GM12872 (cell line): Measurements from ENCODE around the gene SDK1.

Experiments
- TF ChIP-seq, protein P1 (sequence below): IDR thresholded peaks from 3 replicates; pipeline ENCODE4 v1.5.1; 2011; ENCODE audit warnings: low read depth, mild to moderate bottlenecking, low read length, moderate library complexity; ENCODE audit not compliant: insufficient read depth

SDK1 gene

DNA sequence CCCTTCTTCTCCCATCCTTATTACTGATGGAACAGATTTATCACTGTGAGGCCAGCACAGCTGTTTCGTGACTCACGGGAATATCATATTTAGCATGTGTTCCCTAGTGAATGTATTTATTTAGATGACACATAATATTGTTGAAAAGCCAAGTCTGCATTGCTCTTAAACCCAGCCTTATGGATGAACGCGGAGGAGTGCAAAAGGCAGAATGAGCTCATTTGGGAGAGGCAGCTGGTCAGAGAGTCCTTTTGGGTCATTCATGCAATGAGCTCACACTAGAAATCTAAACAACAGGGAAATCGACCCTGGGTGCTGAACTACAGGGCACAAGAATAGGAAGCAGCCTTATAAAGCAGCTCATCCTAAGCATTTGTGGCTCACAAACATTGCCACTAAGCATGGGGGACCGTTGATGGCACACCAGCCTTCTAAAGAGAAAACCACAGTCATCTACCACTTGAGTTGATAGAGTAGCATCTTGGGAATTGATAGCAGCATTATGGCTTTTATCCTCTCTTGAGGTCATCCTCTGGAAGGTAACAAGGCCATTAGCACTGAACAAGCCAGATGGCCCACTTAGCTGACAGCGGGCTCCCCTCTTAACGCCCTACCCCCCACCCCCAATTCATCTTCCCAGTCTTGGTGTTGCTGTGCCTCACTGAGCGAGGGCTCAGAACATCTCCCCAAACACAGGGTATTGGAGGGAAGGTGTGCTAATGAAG is 32.9 kb upstream of the SDK1 start:
- TF ChIP-seq, protein P1, sequence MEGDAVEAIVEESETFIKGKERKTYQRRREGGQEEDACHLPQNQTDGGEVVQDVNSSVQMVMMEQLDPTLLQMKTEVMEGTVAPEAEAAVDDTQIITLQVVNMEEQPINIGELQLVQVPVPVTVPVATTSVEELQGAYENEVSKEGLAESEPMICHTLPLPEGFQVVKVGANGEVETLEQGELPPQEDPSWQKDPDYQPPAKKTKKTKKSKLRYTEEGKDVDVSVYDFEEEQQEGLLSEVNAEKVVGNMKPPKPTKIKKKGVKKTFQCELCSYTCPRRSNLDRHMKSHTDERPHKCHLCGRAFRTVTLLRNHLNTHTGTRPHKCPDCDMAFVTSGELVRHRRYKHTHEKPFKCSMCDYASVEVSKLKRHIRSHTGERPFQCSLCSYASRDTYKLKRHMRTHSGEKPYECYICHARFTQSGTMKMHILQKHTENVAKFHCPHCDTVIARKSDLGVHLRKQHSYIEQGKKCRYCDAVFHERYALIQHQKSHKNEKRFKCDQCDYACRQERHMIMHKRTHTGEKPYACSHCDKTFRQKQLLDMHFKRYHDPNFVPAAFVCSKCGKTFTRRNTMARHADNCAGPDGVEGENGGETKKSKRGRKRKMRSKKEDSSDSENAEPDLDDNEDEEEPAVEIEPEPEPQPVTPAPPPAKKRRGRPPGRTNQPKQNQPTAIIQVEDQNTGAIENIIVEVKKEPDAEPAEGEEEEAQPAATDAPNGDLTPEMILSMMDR = no peak

DNA sequence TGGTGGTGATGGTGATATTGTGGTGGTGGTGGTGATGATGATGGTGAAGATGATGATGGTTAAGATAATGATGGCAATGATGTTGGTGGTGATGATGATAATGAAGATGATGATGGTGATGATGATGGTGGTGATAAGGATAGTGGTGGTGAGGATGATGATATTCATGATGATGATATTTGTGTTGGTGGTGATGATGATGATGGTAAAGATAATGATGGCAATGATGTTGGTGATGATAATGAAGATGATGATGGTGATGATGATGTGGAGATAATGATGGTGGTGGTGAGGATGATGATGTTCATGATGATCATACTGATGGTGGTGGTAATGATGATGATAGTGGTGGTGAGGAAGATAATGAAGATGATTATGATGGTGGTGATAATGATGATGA is 30.7 kb upstream of the SDK1 start:
- TF ChIP-seq, protein P1 = no peak

DNA sequence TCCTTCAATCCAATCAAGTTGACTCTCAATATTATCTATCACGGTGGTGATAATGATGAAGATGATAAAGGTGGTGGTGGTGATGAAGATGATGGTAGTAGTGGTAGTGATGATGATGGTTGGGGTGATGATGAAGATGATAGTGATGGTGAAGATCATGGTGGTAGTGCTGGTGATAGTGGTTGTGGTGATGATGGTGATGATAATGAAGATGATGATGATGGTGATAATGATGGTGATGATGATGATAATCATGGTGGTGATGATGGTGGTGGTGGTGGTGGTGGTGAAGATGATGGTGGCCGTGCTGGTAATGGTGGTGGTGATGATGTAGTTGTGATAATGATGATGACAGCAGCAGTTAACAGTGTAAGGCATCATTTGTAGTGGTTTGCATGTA is 29.8 kb upstream of the SDK1 start:
- TF ChIP-seq, protein P1 = no peak

DNA sequence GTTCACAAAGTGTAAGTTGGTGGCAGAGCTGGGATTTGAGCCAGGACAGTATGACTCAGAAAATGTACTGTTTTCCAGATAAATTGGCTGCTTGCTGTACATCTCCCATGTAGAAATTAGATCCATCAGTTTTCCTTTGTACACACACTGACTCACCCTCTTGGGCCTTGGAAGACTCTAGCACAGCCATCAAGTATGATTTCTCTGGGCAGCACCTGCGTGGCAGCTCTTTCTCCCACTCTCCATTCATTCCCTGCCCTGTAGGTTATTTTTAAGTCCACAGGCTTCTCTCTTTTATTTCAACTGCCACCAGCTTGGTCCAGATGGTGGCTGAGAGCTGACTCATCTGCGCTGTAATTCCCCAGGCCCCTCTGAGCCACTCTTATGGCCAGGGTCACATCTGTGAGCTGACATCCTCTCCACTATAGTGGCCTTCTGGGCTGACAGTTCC is 28.3 kb upstream of the SDK1 start:
- TF ChIP-seq, protein P1 = no peak

DNA sequence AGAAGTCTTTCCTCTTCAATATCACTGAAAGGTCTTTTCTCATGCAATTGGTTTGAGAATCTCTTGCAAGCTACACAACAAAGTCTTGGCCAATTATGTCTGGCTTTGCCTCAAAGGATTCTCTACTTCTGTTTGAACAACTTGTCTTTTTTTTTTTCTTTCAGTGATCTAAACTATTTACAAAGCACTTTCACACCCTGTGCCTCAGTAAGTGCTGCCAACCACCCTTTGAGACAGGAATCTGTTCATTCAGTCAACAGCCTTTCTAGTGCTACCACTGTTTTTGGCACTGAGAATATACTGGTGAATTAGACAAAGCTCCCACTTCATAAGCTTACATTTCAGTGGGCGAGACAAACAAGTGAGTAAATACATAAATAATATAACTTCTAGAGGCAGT is 26.9 kb upstream of the SDK1 start:
- TF ChIP-seq, protein P1 = no peak

DNA sequence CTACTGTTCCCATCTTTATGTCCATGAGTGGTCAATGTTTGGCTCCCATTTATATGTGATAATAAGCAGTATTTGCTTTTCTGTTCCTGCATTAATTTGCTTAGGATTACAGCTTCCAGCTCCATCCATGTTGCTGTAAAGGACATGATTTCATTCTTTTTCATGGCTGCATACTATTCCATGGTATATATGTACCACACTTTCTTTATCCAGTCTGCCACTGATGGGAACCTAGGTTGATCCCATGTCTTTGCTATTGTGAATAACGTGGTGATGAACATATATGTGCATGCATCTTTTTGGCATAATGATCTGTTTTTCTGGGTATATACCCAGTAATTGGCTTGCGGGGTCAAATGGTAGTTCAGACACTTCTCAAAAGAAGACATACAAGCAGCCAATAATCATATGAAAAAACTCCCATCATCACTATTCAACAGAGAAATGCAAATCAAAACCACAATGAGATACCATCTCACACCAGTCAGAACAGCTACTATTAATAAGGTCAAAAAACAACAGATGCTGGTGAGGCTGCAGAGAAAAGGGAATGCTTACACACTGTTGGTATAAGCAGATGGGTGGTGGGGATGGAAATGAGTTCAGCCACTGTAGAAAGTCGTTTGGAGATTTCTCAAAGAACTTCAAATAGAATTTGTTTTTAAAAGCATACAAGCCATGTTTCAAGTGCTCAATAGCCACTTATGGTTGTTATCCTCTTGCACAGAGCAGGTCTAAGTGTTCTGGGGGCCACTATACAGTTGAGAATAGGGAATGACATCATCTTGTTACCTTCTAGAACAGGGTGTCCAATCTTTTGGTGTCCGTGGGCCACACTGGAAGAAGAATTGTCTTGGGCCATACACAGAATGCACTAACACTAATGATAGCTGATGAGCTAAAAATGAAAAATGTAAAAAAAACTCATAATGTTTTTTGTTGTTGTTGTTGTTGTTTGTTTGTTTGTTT is 23.2 kb upstream of the SDK1 start:
- TF ChIP-seq, protein P1 = no peak

DNA sequence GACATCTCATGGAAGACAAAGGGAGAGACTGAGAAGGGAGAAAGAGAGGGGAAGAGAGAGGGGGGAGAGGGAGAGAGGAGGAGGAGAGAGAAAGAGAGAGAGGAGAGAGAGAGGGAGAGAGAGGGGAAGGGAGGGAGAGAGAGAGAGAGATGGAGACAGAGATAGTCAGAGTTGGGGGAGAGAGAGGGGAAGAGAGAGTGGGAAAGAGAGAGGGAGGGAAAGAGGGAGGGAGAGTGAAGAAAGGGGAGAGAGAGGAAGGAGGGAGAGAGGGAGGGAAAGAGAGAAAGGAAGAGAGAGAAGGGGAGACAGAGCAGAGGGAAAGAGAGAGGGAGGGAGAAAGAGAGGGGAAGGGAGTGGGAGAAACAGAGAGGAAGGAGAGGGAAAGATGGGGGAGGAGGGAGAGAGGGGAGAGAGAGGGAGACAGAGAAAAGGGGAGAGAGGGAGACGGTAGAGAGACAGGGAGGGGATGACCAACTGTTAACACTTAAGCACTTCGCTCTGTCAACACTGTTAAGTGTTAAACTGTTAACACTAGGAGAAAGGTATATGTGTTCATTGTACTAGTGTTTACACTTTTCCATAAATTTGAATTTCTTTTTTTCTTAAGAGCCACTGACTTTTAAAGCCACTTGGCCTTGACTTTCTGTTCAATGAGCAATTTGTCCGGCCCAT is 21.8 kb upstream of the SDK1 start:
- TF ChIP-seq, protein P1 = no peak
